HUES64 (cell line): ENCODE results near the gene DIPK1A.

ENCODE experiments used
- H3K27ac ChIP-seq: 2 replicates; pipeline ENCODE4 v1.7.0; 2013; ENCODE audit warnings: low read depth, low read length, inconsistent platforms
- H3K27me3 ChIP-seq: 2 replicates; pipeline ENCODE4 v1.6.1; 2013; ENCODE audit warnings: mild to moderate bottlenecking, low read length; ENCODE audit not compliant: insufficient read depth
- H3K36me3 ChIP-seq: 2 replicates; pipeline ENCODE4 v1.6.1; 2013; ENCODE audit warnings: mild to moderate bottlenecking, low read length; ENCODE audit not compliant: insufficient read depth
- H3K4me1 ChIP-seq: 2 replicates; pipeline ENCODE4 v1.6.1; 2013; ENCODE audit warnings: mild to moderate bottlenecking, low read length, moderate library complexity; ENCODE audit not compliant: insufficient read depth
- H3K4me3 ChIP-seq: 2 replicates; pipeline ENCODE4 v1.5.1; 2013; ENCODE audit warnings: mild to moderate bottlenecking, low read length, moderate library complexity
- H3K9ac ChIP-seq: 2 replicates; pipeline ENCODE4 v1.6.1; 2013; ENCODE audit warnings: mild to moderate bottlenecking, low read depth, low read length
- H3K9me3 ChIP-seq: 2 replicates; pipeline ENCODE4 v1.6.1; 2013; ENCODE audit warnings: low read depth, low read length; ENCODE audit not compliant: insufficient read depth
- WGBS: fragments of 150-250, 120-280 bp; methylation state at CpG from one replicate; pipeline ENCODE4 v1.1.7; 2013; ENCODE audit warnings: missing lambda C conversion rate; 5-methylcytosine and 5-hydroxymethylcytosine counted together

DIPK1A gene

DNA sequence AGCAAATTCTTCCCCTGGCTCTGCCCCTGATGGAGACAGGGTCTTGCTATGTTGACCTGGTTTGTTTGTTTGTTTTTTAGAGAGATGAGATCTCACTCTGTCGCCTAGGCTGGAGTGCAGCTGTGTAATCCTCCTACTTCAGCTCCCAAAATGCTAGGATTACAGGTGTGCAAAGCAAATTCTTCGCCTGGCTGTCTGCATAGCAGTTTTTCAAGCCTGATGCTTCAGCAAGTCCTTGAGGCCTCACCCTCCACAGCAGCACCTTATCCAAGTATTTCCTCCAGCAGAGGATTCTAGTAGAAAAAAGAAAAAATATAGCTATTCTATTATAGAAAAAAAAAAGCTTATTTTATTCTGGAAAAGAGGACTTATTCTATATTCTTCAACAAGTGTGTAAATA lies 144.5 kb downstream of the DIPK1A start:
- Histone ChIP-seq H3K4me3 (no peak overlapping the region), H3K27ac (no peak overlapping the region), H3K9ac (no peak overlapping the region), H3K27me3 (no peaks in the 10 kb centered on the region), H3K9me3 (no peaks in the 10 kb centered on the region), H3K4me1 (no peaks in the 10 kb centered on the region), H3K36me3 (no peaks in the 10 kb centered on the region)
- 76% methylated on average over 2 of the region's 2 CpGs for WGBS

- no peak overlapping the region for H3K9ac ChIP-seq
- H3K9me3 ChIP-seq = no peaks in the 10 kb centered on the region
- no peak overlapping the region for H3K27ac ChIP-seq
- no peak overlapping the region for H3K4me3 ChIP-seq
- H3K27me3 ChIP-seq = no peaks in the 10 kb centered on the region
- no peaks in the 10 kb centered on the region for H3K4me1 ChIP-seq
- H3K36me3 ChIP-seq = no peaks in the 10 kb centered on the region
Observed at GRCh38 chr1:92808381-92808780, 152.9 kb downstream of the DIPK1A start.

GRCh38 chr1:92805216-92805615 lies 156.0 kb downstream of the DIPK1A start:
- H3K27ac ChIP-seq = no peak overlapping the region; the same call in 1 of the 2 replicates
- no peaks in the 10 kb centered on the region for H3K27me3 ChIP-seq
- H3K9ac ChIP-seq = no peak overlapping the region
- H3K4me1 ChIP-seq = no peaks in the 10 kb centered on the region
- no peaks in the 10 kb centered on the region for H3K9me3 ChIP-seq
- no peak overlapping the region for H3K4me3 ChIP-seq
- no peaks in the 10 kb centered on the region for H3K36me3 ChIP-seq
- 93% methylated on average over 1 of the region's 1 CpG for WGBS

- no peak overlapping the region for H3K9ac ChIP-seq
- no peak overlapping the region; the same call in 1 of the 2 replicates for H3K27ac ChIP-seq
- no peak overlapping the region for H3K4me3 ChIP-seq
- 83% methylated on average over 7 of the region's 7 CpGs for WGBS
- no peaks in the 10 kb centered on the region for H3K9me3 ChIP-seq
- H3K36me3 ChIP-seq = no peaks in the 10 kb centered on the region
- H3K4me1 ChIP-seq = no peaks in the 10 kb centered on the region
- H3K27me3 ChIP-seq = no peaks in the 10 kb centered on the region
Observed at GRCh38 chr1:92804721-92805201, 156.5 kb downstream of the DIPK1A start.

- Histone ChIP-seq H3K9ac (no peak overlapping the region), H3K4me3 (no peak overlapping the region), H3K9me3 (no peaks in the 10 kb centered on the region), H3K27me3 (no peaks in the 10 kb centered on the region), H3K36me3 (no peaks in the 10 kb centered on the region), H3K27ac (no peak overlapping the region), H3K4me1 (no peaks in the 10 kb centered on the region)
- 93% methylated on average over 6 of the region's 7 CpGs for WGBS
Observed at GRCh38 chr1:92803140-92803887, 157.9 kb downstream of the DIPK1A start.

DNA sequence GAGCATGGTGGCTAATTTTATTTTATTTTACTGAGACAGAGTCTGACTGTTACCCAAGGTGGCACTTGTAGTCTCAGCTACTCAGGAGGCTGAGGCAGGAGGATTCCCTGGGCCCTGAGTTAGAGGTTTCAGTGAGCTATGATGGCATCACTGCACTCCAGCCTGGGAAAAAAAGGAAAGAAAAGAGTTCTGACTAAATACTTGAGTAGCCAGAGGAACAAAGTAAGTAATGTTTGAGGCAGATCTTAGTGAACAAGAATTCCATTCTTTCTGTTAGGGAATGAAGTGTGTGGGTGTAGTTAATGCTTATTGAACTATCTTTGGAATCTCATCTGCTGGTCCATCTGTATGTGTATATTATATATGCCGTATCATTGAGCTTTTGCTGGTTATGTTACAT lies 163.3 kb downstream of the DIPK1A start:
- Histone ChIP-seq H3K9me3 (no peaks in the 10 kb centered on the region), H3K4me1 (0 out of 2 replicates have a peak, but pooled peaks cover 3% of the 10 kb centered on the region), H3K4me3 (no peak overlapping the region), H3K27me3 (no peaks in the 10 kb centered on the region), H3K27ac (no peak overlapping the region), H3K36me3 (no peaks in the 10 kb centered on the region), H3K9ac (no peak overlapping the region)
- no CpG with 5 or more reads among the region's 1 CpG for WGBS

DNA sequence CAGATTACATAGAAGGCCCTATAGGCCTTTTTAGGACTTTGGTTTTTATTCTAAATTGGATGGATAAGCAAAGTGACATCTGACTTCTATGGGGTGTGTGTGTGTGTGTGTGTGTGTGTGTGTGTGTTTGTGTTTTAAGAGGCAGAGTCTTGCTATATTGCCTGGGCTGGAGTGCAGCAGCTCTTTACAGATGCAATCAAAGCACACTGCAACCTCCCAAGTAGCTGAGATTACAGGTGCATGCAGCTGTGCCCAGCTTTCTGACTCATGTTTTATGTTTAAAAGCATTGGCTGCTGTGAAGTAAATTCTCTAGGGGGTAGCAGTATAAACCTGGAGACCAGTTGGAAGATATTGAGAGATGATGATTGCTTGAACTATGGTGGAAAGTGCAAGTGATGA lies 164.0 kb downstream of the DIPK1A start:
- H3K9me3 ChIP-seq = no peaks in the 10 kb centered on the region
- H3K4me1 ChIP-seq = peaks cover 10% of the 10 kb centered on the region
- H3K36me3 ChIP-seq = no peaks in the 10 kb centered on the region
- H3K27me3 ChIP-seq = no peaks in the 10 kb centered on the region
- no peak overlapping the region for H3K27ac ChIP-seq
- no peak overlapping the region for H3K4me3 ChIP-seq
- H3K9ac ChIP-seq = no peak overlapping the region

GRCh38 chr1:92795166-92795565 lies 166.1 kb downstream of the DIPK1A start:
- Histone ChIP-seq H3K9ac (no peak overlapping the region), H3K4me3 (no peak overlapping the region), H3K9me3 (no peaks in the 10 kb centered on the region), H3K36me3 (no peaks in the 10 kb centered on the region), H3K27ac (no peak overlapping the region), H3K4me1 (peaks cover 24% of the 10 kb centered on the region), H3K27me3 (no peaks in the 10 kb centered on the region)
- WGBS = 84% methylated on average over 4 of the region's 4 CpGs

DNA sequence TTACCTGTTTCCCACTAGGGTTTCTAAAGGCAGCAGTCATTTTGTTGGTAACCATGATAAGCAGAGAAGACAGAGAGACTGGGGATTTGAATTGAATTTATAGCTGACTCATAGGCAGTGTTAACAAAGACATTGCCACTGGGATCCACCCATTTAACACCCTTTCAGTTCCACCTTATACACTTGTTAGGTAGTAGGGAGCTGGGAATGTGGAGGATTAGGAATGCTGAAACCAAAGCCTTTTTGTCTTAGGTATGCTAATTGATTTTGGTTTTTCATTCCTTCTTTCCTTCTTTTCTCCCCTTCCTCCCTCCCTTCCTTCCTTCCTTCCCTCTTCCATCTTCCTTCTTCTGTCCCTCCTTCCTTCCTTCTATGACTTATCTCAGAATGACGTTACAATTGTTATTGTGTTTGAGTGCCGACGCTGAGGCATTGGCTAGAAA lies 168.9 kb downstream of the DIPK1A start:
- H3K4me3 ChIP-seq = peak overlapping the region; percentile 33; the same call in 1 of the 2 replicates
- no peaks in the 10 kb centered on the region for H3K36me3 ChIP-seq
- peak overlapping the region; percentile 68 for H3K27ac ChIP-seq
- no peaks in the 10 kb centered on the region for H3K27me3 ChIP-seq
- WGBS = no CpG with 5 or more reads among the region's 3 CpGs
- H3K9ac ChIP-seq = peak overlapping the region; percentile 36; the same call in 1 of the 2 replicates
- peaks cover 24% of the 10 kb centered on the region for H3K4me1 ChIP-seq
- H3K9me3 ChIP-seq = no peaks in the 10 kb centered on the region
